K562 (cell line): ENCODE measurements around the gene SEC23IP. TPM values are rescaled to one million over a fixed set of nuclear protein-coding genes. Genes with fewer than 3 reads are reported as not detected.

Experiments
- ATAC-seq: fragments of 200-7000 bp; cut with Tn5 transposase; 3 replicates; pipeline ENCODE4 v1.9.1; 2020; ENCODE audit warnings: moderate library complexity
- BruUV-seq: library from RNA; stranded (reverse); fragments of 400-500 nt; replicated peaks from 2 replicates; lab custom pipeline; 2021; lab: Mats Ljungman, UMichigan
- CTCF ChIA-PET: fragments of 300-600 bp; formaldehyde crosslinking; extraction: SDS; loops from one replicate; lab custom pipeline; 2021; ENCODE audit warnings: low intra/inter-chr PET ratio; lab: Yijun Ruan, JAX
- POLR2A ChIA-PET: fragments of 300-600, 350-650 bp; sonication (Branson Sonifier 250); formaldehyde crosslinking; extraction: SDS; loops from one replicate; lab custom pipeline; 2021; ENCODE audit warnings: antibody characterized with exemption, inconsistent platforms; lab: Yijun Ruan, JAX
- DNase-seq, 4 experiments: peaks; one replicate each; pipeline versions ENCODE4 v3.0.0 to v3.0.0-alpha.2; 2011 to 2018; ENCODE audit warnings: low spot score in 3 of 4, mixed read lengths in 3 of 4; ENCODE audit errors: extremely low read depth in 1 of 4
- FAIRE-seq: peaks from 2 replicates; lab custom pipeline; 2011; peaks lifted over from hg19 to GRCh38; lab: Jason Lieb, UNC
- H2AFZ ChIP-seq: 2 replicates; pipeline ENCODE4 v1.6.0; 2011; ENCODE audit warnings: low read depth, low read length, control low read depth, inconsistent platforms
- H3K27ac ChIP-seq: fragments of 200-600 bp; 3 replicates; pipeline ENCODE4 v1.8.0; 2011; ENCODE audit warnings: low read depth, mild to moderate bottlenecking, control low read depth, inconsistent platforms, low read length, moderate library complexity, mixed read lengths; ENCODE audit errors: extremely low read depth
- H3K27me3 ChIP-seq, 2 experiments: fragments of 300-600 bp in 1 of 2; 2 replicates in 1 of 2; 3 replicates in 1 of 2; pipeline versions ENCODE4 v1.6.0 to v1.8.0; 2011; ENCODE audit warnings: inconsistent platforms in 2 of 2, low read length in 2 of 2, mild to moderate bottlenecking in 1 of 2, mixed read lengths in 1 of 2, moderate library complexity in 1 of 2; ENCODE audit not compliant: control insufficient read depth in 2 of 2, insufficient read depth in 2 of 2
- H3K36me3 ChIP-seq: fragments of 300-600 bp; 3 replicates; pipeline ENCODE4 v1.8.0; 2011; ENCODE audit warnings: mild to moderate bottlenecking, low read length, inconsistent platforms; ENCODE audit not compliant: control insufficient read depth, insufficient read depth
- H3K4me1 ChIP-seq, 2 experiments: fragments of 200-600 bp in 1 of 2; replicated peaks in 1 of 2; 2 replicates in 1 of 2; 3 replicates in 1 of 2; pipeline versions ENCODE4 v1.5.1 to v1.8.0; 2011; ENCODE audit warnings: inconsistent platforms in 2 of 2, low read length in 2 of 2, mild to moderate bottlenecking in 1 of 2, mixed read lengths in 1 of 2, moderate library complexity in 1 of 2; ENCODE audit not compliant: control insufficient read depth in 2 of 2, insufficient read depth in 2 of 2
- H3K4me2 ChIP-seq: 2 replicates; pipeline ENCODE4 v1.6.1; 2011; ENCODE audit warnings: low read length, control low read depth, inconsistent platforms, mixed read lengths; ENCODE audit not compliant: insufficient read depth
- H3K4me3 ChIP-seq: fragments of 200-600 bp; sonication (generic), shearing (Covaris generic); 2 replicates; pipeline ENCODE4 v1.5.1; 2016; ENCODE audit warnings: control low read depth, inconsistent platforms
- H3K79me2 ChIP-seq: fragments of 200-600 bp; 3 replicates; pipeline ENCODE4 v1.8.0; 2011; ENCODE audit warnings: low read length, inconsistent platforms; ENCODE audit not compliant: control insufficient read depth, insufficient read depth
- H3K9ac ChIP-seq, 2 experiments: 2 replicates each; pipeline versions ENCODE4 v1.6.0 to v1.6.1; 2011; ENCODE audit warnings: low read depth in 2 of 2, low read length in 2 of 2, control low read depth in 1 of 2, inconsistent platforms in 1 of 2, mild to moderate bottlenecking in 1 of 2, mixed read lengths in 1 of 2; ENCODE audit not compliant: insufficient read depth in 1 of 2
- H3K9me1 ChIP-seq: one replicate; pipeline ENCODE4 v1.6.0; 2011; ENCODE audit warnings: inconsistent platforms, mild to moderate bottlenecking, low read length, moderate library complexity; ENCODE audit not compliant: control insufficient read depth, insufficient read depth
- H3K9me3 ChIP-seq: replicated peaks from 2 replicates; pipeline ENCODE4 v1.5.1; 2011; ENCODE audit warnings: low read depth, low read length, inconsistent platforms; ENCODE audit not compliant: control insufficient read depth, insufficient read depth
- H4K20me1 ChIP-seq: replicated peaks from 2 replicates; pipeline ENCODE4 v1.6.1; 2011; ENCODE audit warnings: low read length, inconsistent platforms, mixed read lengths; ENCODE audit not compliant: control insufficient read depth, insufficient read depth
- GABPB1 ChIP-seq: sonication (generic); formaldehyde crosslinking; IDR thresholded peaks from 2 replicates; pipeline ENCODE4 v1.8.0; 2022; ENCODE audit warnings: mild to moderate bottlenecking, missing genetic modification reagents
- KDM2B ChIP-seq: fragments of 250-450 bp; sonication (Bioruptor Pico); IDR thresholded peaks from 2 replicates; pipeline ENCODE4 v1.8.0; 2021; ENCODE audit warnings: mild to moderate bottlenecking, moderate library complexity
- TBL1XR1 ChIP-seq, 2 experiments: IDR thresholded peaks; 2 replicates each; pipeline ENCODE4 v1.6.1; 2012; ENCODE audit warnings: improper control_type of control experiment in 2 of 2, low read length in 2 of 2, mild to moderate bottlenecking in 1 of 2
- U2AF1 ChIP-seq: fragments of 200-400 bp; formaldehyde crosslinking; optimal IDR thresholded peaks from 2 replicates; pipeline ENCODE3; 2017; ENCODE audit warnings: mild to moderate bottlenecking, low read depth, low read length, moderate library complexity
- ZSCAN29 ChIP-seq: fragments of 450-650 bp; IDR thresholded peaks from 2 replicates; pipeline ENCODE4 v1.6.1; 2017
- whole genome bisulfite sequencing: fragments of 100-300 bp; shearing (Covaris generic); methylation state at CpG from one replicate; pipeline ENCODE4 v1.1.6; 2016; ENCODE audit warnings: low coverage, mixed read lengths; ENCODE audit not compliant: insufficient coverage; ENCODE audit errors: missing lambda C conversion rate; 5-methylcytosine and 5-hydroxymethylcytosine counted together
- in situ Hi-C: fragments of 300-500 bp; cut with MboI; formaldehyde crosslinking; loops from 4 replicates; pipeline ENCODE4 v1.15.0; 2018; ENCODE audit warnings: inconsistent platforms, mixed read lengths
- intact Hi-C: fragments of 100-400 bp; cut with micrococcal nuclease; formaldehyde crosslinking; loops from 2 replicates; pipeline ENCODE4 v1.14.2; 2022
- polyA plus RNA-seq, 8 experiments: library from polyadenylated mRNA; depleted of rRNA in 4 of 8; stranded (reverse) in 5 of 8; unstranded in 3 of 8; fragments of >200 nt; fragmentation: Nextera tagmentation in 2 of 8; fragmentation: Illumina TruSeq in 1 of 8; extraction: Ambion mirVana in 2 of 8; extraction: Trizol in 1 of 8; gene quantifications; 2 replicates each; pipeline versions ENCODE4 v1.2.1 to v1.2.3, GENCODE V29; 2011 to 2014; ENCODE audit warnings: inconsistent platforms in 1 of 8, missing spikeins in 1 of 8
- total RNA-seq, 7 experiments: library from RNA; depleted of rRNA in 6 of 7; stranded (reverse); fragments of >200 nt in 6 of 7; fragmentation: Illumina TruSeq in 2 of 7; extraction: Trizol in 2 of 7; gene quantifications; 2 replicates each; pipeline versions ENCODE4 v1.2.1 to v1.2.3, GENCODE V29; 2011 to 2021; ENCODE audit warnings: low replicate concordance in 1 of 7
- TF ChIP-seq, protein P1 (sequence below): sonication (generic); formaldehyde crosslinking; IDR thresholded peaks from 2 replicates; pipeline ENCODE4 v1.5.0; 2020; ENCODE audit warnings: missing genetic modification reagents
- TF ChIP-seq, protein P2 (sequence below): fragments of 450-650 bp; IDR thresholded peaks from 2 replicates; pipeline ENCODE4 v1.6.1; 2017; ENCODE audit warnings: mild to moderate bottlenecking, moderate library complexity
- TF ChIP-seq, protein P3 (sequence below): fragments of 450-650 bp; IDR thresholded peaks from 2 replicates; pipeline ENCODE4 v1.6.1; 2018; ENCODE audit warnings: mild to moderate bottlenecking, low read depth; ENCODE audit not compliant: partially characterized antibody
- TF ChIP-seq, protein P4 (sequence below), 2 experiments: fragments of 450-650 bp in 1 of 2; IDR thresholded peaks; 2 replicates each; pipeline ENCODE4 v1.6.1; 2011 to 2017; ENCODE audit warnings: low read depth in 2 of 2, antibody characterized with exemption in 1 of 2, borderline replicate concordance in 1 of 2, low read length in 1 of 2, mild to moderate bottlenecking in 1 of 2, mixed read lengths in 1 of 2; ENCODE audit not compliant: control insufficient read depth in 1 of 2

SEC23IP gene
- total and polyA plus RNA-seq, 9 of the 15 experiments (the other 6 are each of a cell fraction or from before 2014, with no cell fraction given) = 15.8 to 38.4 (median 22.5) TPM

DNA sequence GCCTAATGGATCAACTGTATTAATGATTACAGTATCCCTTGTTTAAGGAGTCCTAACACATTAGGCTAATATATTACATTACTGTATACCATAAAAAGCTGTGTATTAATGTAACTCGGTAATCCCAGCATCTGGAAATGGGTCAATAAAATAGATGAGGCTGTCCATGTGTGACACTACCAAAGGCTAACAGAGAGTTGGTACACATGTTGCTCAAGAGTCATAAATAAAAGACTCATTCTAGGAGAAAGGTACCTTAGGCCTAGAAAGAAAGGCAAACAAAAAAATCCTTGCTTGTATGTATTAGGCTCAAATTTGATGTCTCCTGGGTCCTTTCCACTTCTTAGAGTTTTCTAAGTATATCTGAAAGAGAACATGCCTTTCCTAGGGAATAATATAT lies 34.5 kb upstream of the SEC23IP start:
- WGBS = 94% methylated on average over 1 of the region's 1 CpG
- H3K9ac ChIP-seq = no peak overlapping the region
- no peak for TF ChIP-seq U2AF1
- TF ChIP-seq TBL1XR1 (IDR thresholded peaks at IDR 0.05; ENCODE audit: low read length in 2 of 2) = no peak
- TF ChIP-seq GABPB1 (CRISPR knock-in tag) = no peak
- TF ChIP-seq, protein P1, sequence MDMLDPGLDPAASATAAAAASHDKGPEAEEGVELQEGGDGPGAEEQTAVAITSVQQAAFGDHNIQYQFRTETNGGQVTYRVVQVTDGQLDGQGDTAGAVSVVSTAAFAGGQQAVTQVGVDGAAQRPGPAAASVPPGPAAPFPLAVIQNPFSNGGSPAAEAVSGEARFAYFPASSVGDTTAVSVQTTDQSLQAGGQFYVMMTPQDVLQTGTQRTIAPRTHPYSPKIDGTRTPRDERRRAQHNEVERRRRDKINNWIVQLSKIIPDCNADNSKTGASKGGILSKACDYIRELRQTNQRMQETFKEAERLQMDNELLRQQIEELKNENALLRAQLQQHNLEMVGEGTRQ (CRISPR knock-in tag) = no peak
- TF ChIP-seq ZSCAN29 = no peak
- no peak for TF ChIP-seq KDM2B (CRISPR knock-in tag)
- TF ChIP-seq, protein P2, sequence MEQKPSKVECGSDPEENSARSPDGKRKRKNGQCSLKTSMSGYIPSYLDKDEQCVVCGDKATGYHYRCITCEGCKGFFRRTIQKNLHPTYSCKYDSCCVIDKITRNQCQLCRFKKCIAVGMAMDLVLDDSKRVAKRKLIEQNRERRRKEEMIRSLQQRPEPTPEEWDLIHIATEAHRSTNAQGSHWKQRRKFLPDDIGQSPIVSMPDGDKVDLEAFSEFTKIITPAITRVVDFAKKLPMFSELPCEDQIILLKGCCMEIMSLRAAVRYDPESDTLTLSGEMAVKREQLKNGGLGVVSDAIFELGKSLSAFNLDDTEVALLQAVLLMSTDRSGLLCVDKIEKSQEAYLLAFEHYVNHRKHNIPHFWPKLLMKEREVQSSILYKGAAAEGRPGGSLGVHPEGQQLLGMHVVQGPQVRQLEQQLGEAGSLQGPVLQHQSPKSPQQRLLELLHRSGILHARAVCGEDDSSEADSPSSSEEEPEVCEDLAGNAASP = no peak
- TF ChIP-seq, protein P3, sequence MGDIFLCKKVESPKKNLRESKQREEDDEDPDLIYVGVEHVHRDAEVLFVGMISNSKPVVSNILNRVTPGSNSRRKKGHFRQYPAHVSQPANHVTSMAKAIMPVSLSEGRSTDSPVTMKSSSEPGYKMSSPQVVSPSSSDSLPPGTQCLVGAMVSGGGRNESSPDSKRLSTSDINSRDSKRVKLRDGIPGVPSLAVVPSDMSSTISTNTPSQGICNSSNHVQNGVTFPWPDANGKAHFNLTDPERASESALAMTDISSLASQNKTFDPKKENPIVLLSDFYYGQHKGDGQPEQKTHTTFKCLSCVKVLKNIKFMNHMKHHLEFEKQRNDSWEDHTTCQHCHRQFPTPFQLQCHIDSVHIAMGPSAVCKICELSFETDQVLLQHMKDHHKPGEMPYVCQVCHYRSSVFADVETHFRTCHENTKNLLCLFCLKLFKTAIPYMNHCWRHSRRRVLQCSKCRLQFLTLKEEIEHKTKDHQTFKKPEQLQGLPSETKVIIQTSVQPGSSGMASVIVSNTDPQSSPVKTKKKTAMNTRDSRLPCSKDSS = no peak
- TF ChIP-seq, protein P4, sequence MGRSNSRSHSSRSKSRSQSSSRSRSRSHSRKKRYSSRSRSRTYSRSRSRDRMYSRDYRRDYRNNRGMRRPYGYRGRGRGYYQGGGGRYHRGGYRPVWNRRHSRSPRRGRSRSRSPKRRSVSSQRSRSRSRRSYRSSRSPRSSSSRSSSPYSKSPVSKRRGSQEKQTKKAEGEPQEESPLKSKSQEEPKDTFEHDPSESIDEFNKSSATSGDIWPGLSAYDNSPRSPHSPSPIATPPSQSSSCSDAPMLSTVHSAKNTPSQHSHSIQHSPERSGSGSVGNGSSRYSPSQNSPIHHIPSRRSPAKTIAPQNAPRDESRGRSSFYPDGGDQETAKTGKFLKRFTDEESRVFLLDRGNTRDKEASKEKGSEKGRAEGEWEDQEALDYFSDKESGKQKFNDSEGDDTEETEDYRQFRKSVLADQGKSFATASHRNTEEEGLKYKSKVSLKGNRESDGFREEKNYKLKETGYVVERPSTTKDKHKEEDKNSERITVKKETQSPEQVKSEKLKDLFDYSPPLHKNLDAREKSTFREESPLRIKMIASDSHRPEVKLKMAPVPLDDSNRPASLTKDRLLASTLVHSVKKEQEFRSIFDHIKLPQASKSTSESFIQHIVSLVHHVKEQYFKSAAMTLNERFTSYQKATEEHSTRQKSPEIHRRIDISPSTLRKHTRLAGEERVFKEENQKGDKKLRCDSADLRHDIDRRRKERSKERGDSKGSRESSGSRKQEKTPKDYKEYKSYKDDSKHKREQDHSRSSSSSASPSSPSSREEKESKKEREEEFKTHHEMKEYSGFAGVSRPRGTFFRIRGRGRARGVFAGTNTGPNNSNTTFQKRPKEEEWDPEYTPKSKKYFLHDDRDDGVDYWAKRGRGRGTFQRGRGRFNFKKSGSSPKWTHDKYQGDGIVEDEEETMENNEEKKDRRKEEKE (IDR thresholded peaks at IDR 0.05; ENCODE audit: borderline replicate concordance in 1 of 2, control insufficient read depth in 1 of 2, low read depth in 2 of 2, low read length in 1 of 2) = no peak
- in situ Hi-C loops = loop anchor here (5.0 kb wide), 1 partner anchor 171 kb away; no protein-coding TSS in a partner anchor
- DNase-seq (no peak), ATAC-seq (no peak), FAIRE-seq (no peak)
- no peaks in the 10 kb centered on the region for H3K9me3 ChIP-seq
- no peak overlapping the region for H3K27ac ChIP-seq
- peaks cover 46% of the 10 kb centered on the region for H3K36me3 ChIP-seq
- H3K4me2 ChIP-seq = no peak overlapping the region
- peaks cover 49% of the 10 kb centered on the region for H3K79me2 ChIP-seq
- no peaks in the 10 kb centered on the region for H3K4me1 ChIP-seq
- no peaks in the 10 kb centered on the region for H4K20me1 ChIP-seq
- no peaks in the 10 kb centered on the region for H3K9me1 ChIP-seq
- no peak overlapping the region for H3K4me3 ChIP-seq
- intact Hi-C loops = loop anchor here (2.0 kb wide), 1 partner anchor 107 kb away; no protein-coding TSS in a partner anchor
- no peaks in the 10 kb centered on the region for H3K27me3 ChIP-seq
- no TSS peak for BruUV-seq
- no peak overlapping the region for H2AFZ ChIP-seq
- ChIA-PET POLR2A (no interaction called here), CTCF (interaction anchor here (0.6 to 2.2 kb wide), 2 partner anchors 107 kb away, joined by 3 to 12 read pairs; no protein-coding TSS in a partner anchor)
